Subcutaneous adipose tissue (tissue), 4 donors: ENCODE measurements around the gene GABARAPL1. TPM values are rescaled to one million over a fixed set of nuclear protein-coding genes. Genes with fewer than 3 reads are reported as not detected.

Experiments used
- total RNA-seq, 4 donors: library from RNA; depleted of rRNA; stranded (reverse); fragments of >200 nt; gene quantifications; one replicate each; pipeline ENCODE4 v1.1.0, GENCODE V29; 2016
- TF ChIP-seq, protein P1 (sequence below): fragments of 450-650 bp; IDR thresholded peaks from one replicate; pipeline ENCODE4 v1.5.1; 2016; ENCODE audit warnings: low read depth, mild to moderate bottlenecking, control low read depth, antibody characterized with exemption, moderate library complexity

The GABARAPL1 gene
- total RNA-seq, 4 donors from 2014 or later: 187 to 200 (median 190) TPM

DNA sequence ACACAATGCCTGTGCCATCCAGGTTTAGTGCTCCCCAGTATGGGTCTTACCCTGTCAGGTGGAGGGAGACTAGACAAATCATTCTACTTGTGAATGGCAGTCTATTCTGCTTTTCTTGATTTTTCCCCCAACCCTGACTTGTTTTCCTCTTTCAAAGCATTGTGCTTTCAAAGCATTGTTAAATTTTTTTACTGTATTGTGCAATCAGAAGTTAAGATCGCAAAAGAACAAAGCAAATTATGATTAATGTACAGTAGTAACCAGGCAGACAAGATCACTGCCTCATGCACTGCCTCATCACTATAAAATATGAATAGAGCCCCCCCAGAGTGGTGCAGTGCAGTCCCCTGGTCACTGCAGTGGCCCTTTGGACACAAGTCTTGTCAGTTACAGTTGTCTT is 14.1 kb downstream of the GABARAPL1 start:
- TF ChIP-seq, protein P1, sequence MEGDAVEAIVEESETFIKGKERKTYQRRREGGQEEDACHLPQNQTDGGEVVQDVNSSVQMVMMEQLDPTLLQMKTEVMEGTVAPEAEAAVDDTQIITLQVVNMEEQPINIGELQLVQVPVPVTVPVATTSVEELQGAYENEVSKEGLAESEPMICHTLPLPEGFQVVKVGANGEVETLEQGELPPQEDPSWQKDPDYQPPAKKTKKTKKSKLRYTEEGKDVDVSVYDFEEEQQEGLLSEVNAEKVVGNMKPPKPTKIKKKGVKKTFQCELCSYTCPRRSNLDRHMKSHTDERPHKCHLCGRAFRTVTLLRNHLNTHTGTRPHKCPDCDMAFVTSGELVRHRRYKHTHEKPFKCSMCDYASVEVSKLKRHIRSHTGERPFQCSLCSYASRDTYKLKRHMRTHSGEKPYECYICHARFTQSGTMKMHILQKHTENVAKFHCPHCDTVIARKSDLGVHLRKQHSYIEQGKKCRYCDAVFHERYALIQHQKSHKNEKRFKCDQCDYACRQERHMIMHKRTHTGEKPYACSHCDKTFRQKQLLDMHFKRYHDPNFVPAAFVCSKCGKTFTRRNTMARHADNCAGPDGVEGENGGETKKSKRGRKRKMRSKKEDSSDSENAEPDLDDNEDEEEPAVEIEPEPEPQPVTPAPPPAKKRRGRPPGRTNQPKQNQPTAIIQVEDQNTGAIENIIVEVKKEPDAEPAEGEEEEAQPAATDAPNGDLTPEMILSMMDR: no peak

DNA sequence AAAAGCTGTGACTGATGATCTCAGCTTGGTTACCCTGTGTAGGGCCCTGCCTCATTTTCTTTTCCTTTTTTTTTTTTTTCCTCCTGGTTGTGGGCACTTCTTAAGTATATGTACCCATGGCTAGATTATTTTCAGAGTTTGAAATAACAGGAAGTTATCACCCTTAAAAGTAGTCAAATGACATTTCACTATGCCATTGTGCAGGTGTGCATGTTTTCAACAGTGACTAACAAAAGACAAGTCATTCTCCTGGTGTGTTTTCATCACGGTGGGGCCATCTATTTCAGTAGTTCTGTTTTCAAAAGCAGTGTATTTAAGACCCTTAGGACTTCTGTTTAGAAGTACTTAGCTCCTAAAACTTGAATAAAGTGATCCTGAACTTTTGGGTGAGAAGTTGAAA is 15.0 kb downstream of the GABARAPL1 start:
- TF ChIP-seq, protein P1: no peak

DNA sequence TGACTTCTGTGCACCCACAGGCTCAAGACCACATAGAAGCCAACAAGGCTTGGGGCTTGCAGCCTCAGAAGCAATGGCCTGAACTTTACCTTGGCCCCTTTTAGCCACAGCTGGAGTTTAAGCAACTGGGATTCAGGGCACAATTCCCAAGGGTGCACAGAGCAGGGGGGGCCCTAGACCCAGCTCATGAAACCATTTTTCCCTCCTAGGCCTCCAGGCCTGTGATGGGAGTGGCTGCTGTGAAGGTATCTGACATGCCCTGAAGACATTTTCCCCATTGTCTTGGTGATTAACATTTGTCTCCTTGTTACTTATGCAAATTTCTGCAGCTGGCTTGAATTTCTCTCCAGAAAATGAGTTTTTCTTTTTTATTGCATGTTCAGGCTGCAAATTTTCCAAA is 21.9 kb downstream of the GABARAPL1 start:
- TF ChIP-seq, protein P1: no peak

DNA sequence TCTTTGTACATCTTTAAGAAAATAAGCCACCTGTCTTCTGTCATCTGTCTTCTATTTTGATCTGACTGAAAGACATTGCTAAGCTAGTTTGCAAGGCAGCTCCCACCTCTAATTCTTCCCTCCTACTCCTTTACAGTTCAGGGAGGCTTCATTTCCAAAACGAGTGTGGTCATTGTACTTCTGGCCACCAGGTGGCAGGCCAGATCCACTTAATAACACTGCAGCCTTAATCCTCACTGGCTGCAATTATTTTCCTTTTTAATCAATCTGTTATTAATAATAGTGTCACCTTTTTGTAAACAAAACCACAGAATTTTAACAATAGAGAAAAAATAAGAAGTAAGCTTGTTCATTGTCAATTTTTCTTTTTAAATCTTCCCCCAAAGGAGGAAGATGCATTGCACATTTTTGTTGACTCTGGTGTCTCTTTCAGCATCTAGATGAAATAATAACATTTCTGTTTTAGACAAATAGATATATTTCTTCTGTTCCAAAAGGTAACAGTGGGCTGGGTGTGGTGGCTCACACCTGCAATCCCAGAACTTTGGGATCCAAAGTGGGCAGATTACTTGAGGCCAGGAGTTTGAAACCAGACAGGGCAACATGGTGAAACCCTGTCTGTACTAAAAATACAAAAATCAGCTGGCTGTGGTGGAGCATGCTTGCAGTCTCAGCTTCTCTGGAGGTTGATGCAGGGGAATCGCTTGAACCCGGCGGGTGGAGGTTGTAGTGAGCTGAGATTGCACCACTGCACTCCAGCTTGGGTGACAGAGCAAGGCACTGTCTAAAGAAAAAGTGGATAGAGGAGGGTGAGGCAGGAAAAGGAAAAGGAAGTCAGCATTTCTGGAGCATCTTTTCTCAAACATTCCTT is 23.3 kb downstream of the GABARAPL1 start:
- TF ChIP-seq, protein P1: no peak

DNA sequence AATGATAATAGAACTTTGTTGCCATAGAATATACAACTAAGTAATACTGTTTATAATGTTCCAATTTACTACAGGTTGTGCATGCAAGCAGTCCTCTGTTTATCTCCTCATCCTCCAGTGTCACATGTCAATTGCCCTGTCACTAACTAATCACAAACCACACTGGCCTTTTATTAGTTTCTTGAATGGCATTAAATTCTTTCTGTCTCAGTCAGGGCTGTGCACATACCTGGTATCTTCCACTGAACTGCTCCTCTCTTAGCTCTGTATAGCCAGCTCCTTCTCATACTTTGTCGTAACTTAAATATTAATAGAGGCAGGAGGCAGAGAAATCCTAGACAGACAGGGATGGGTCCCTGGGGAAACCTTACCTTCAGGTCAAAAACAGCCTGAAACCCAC is 24.0 kb downstream of the GABARAPL1 start:
- TF ChIP-seq, protein P1: no peak

DNA sequence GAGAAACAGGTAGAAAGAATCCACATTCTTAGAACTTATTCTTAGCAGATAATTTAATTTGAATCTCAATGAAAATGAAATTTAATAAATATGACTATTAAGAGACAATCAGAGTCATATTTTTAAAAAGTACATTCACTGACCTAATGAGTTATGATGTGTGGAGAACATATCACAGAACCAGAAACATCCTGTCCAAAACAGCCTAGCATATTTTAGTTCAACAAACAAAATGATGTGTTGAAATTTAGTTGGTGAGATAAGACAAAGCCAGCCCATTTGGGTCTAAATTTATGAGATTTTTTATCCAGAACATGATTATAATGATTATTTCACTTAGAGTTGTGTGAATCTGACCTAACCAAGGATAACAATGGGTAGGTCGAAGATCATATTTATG is 25.8 kb downstream of the GABARAPL1 start:
- TF ChIP-seq, protein P1: no peak

DNA sequence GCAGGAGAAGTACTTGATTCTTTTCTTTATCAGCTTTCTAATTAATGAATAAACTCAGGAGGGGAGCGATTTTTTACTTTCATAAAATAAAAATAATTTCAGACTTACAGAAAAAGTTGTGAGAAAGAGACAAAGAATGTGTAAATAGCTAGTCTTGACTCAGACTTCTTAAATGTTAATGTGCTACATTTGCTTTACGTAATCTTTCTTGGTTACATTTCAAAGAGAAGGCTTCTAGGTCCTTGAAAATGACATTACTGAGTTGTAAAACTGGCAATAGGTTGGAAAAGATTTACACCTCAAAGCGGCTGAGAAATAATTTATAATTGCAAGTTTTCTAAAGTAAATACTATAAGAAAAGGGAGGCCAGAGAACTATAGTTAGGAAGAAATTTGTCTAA is 28.6 kb downstream of the GABARAPL1 start:
- TF ChIP-seq, protein P1: no peak
